Activated naive CD8-positive, alpha-beta T cell treated with anti-CD3 and anti-CD28 coated beads, Interleukin-2, amount 50 U/mL, for 16 hours (primary cell): ENCODE measurements around the gene ITGB3.

ENCODE experiments used
- DNase-seq: peaks from one replicate; pipeline ENCODE4 v3.0.0-alpha.2; 2020; ENCODE audit warnings: low read depth, low spot score

Gene ITGB3

GRCh38 chr17:47275245-47275984 is 21.8 kb downstream of the ITGB3 start:
- DNase-seq, result no peak

GRCh38 chr17:47276444-47276843 is 22.8 kb downstream of the ITGB3 start:
- no peak for DNase-seq

- DNase-seq, result no peak
These were observed 23.2 kb downstream of the ITGB3 start for GRCh38 chr17:47276868-47277267.

GRCh38 chr17:47277921-47278320 is 24.3 kb downstream of the ITGB3 start:
- DNase-seq, result no peak

GRCh38 chr17:47278561-47278960 is 24.9 kb downstream of the ITGB3 start:
- no peak for DNase-seq

- DNase-seq, result no peak
These were observed 25.6 kb downstream of the ITGB3 start for GRCh38 chr17:47279062-47279801.

GRCh38 chr17:47280072-47280811 is 26.6 kb downstream of the ITGB3 start:
- no peak for DNase-seq

GRCh38 chr17:47281216-47281615 is 27.6 kb downstream of the ITGB3 start:
- no peak for DNase-seq

GRCh38 chr17:47285003-47285402 is 31.4 kb downstream of the ITGB3 start:
- no peak for DNase-seq

- no peak for DNase-seq
These were observed 32.7 kb downstream of the ITGB3 start for GRCh38 chr17:47286198-47286914.

GRCh38 chr17:47287068-47287467 is 33.4 kb downstream of the ITGB3 start:
- DNase-seq, result no peak

GRCh38 chr17:47287639-47288038 is 34.0 kb downstream of the ITGB3 start:
- no peak for DNase-seq

- no peak for DNase-seq
These were observed 35.0 kb downstream of the ITGB3 start for GRCh38 chr17:47288531-47289116.

GRCh38 chr17:47289302-47289701 is 35.7 kb downstream of the ITGB3 start:
- no peak for DNase-seq

- no peak for DNase-seq
These were observed 37.2 kb downstream of the ITGB3 start for GRCh38 chr17:47290870-47291241.

- DNase-seq, result no peak
These were observed 37.7 kb downstream of the ITGB3 start for GRCh38 chr17:47291242-47291873.

- no peak for DNase-seq
These were observed 38.6 kb downstream of the ITGB3 start for GRCh38 chr17:47292206-47292605.

- DNase-seq, result no peak
These were observed 41.6 kb downstream of the ITGB3 start for GRCh38 chr17:47295037-47295873.

- no peak for DNase-seq
These were observed 42.2 kb downstream of the ITGB3 start for GRCh38 chr17:47295874-47296255.
